Keratinocyte (primary cell): Measurements from ENCODE around the gene NBPF8. TPM values are rescaled to one million over a fixed set of nuclear protein-coding genes. Genes with fewer than 3 reads are reported as not detected.
"Not testable (repeated sequence)": the region's sequence is repeated elsewhere in the genome, so short reads cannot be mapped to it uniquely, and the experiment has no call there.

Experiments
- DNase-seq: peaks from one replicate; pipeline ENCODE4 v3.0.0-alpha.2; 2011; ENCODE audit warnings: low read depth, missing footprints, low spot score
- FAIRE-seq: peaks from 2 replicates; lab custom pipeline; 2011; peaks lifted over from hg19 to GRCh38; lab: Jason Lieb, UNC
- H2AFZ ChIP-seq: 2 replicates; pipeline ENCODE4 v1.6.0; 2012; ENCODE audit warnings: low read length, control low read depth, inconsistent platforms; ENCODE audit not compliant: control insufficient read depth
- H3K27ac ChIP-seq: 2 replicates; pipeline ENCODE4 v1.5.1; 2011; ENCODE audit warnings: low read length; ENCODE audit not compliant: control insufficient read depth, insufficient read depth
- H3K27me3 ChIP-seq: 3 replicates; pipeline ENCODE4 v1.6.0; 2011; ENCODE audit warnings: low read length; ENCODE audit not compliant: control insufficient read depth, insufficient read depth; ENCODE audit errors: extremely low read depth
- H3K36me3 ChIP-seq, 2 experiments: 2 replicates in 1 of 2; 3 replicates in 1 of 2; pipeline ENCODE4 v1.5.1; 2011; ENCODE audit warnings: low read length in 2 of 2, mild to moderate bottlenecking in 1 of 2; ENCODE audit not compliant: control insufficient read depth in 2 of 2, insufficient read depth in 2 of 2; ENCODE audit errors: extremely low read depth in 1 of 2
- H3K4me1 ChIP-seq: 3 replicates; pipeline ENCODE4 v1.5.1; 2011; ENCODE audit warnings: low read length; ENCODE audit not compliant: control insufficient read depth, insufficient read depth; ENCODE audit errors: extremely low read depth
- H3K4me2 ChIP-seq: 3 replicates; pipeline ENCODE4 v1.6.0; 2011; ENCODE audit warnings: low read depth, low read length; ENCODE audit not compliant: control insufficient read depth, insufficient read depth; ENCODE audit errors: extremely low read depth
- H3K4me3 ChIP-seq, 3 experiments: fragments of 200-600 bp in 1 of 3; sonication (generic) in 1 of 3; 2 replicates in 2 of 3; 3 replicates in 1 of 3; pipeline ENCODE4 v1.5.1; 2011 to 2016; ENCODE audit warnings: low read length in 3 of 3, mild to moderate bottlenecking in 3 of 3, control low read depth in 2 of 3, inconsistent platforms in 1 of 3, low read depth in 1 of 3, mixed read lengths in 1 of 3, mixed run types in 1 of 3, moderate library complexity in 1 of 3; ENCODE audit not compliant: control insufficient read depth in 2 of 3, insufficient read depth in 2 of 3; ENCODE audit errors: extremely low read depth in 1 of 3
- H3K79me2 ChIP-seq: 2 replicates; pipeline ENCODE4 v1.6.0; 2012; ENCODE audit warnings: low read length; ENCODE audit not compliant: control insufficient read depth, insufficient read depth
- H3K9ac ChIP-seq: 3 replicates; pipeline ENCODE4 v1.6.0; 2011; ENCODE audit warnings: low read length; ENCODE audit not compliant: control insufficient read depth, insufficient read depth; ENCODE audit errors: extremely low read depth
- H3K9me1 ChIP-seq: 3 replicates; pipeline ENCODE4 v1.6.0; 2011; ENCODE audit warnings: low read length; ENCODE audit not compliant: control insufficient read depth, insufficient read depth; ENCODE audit errors: extremely low read depth
- H3K9me3 ChIP-seq: 2 replicates; pipeline ENCODE4 v1.5.1; 2012; ENCODE audit warnings: low read depth, low read length; ENCODE audit not compliant: control insufficient read depth
- H4K20me1 ChIP-seq: 3 replicates; pipeline ENCODE4 v1.6.0; 2011; ENCODE audit warnings: low read length; ENCODE audit not compliant: control insufficient read depth, insufficient read depth; ENCODE audit errors: extremely low read depth
- dilution Hi-C: fragments of 300-500 bp; cut with MboI; formaldehyde crosslinking; loops from one replicate; pipeline ENCODE4 v1.7.0; 2020; ENCODE audit warnings: low sequenced_read_pairs; ENCODE audit not compliant: extremely low pct_ligation_motif_present
- polyA minus RNA-seq, 3 experiments: library from RNA; depleted of rRNA, polyadenylated mRNA; stranded (reverse); fragments of >200 nt; gene quantifications; 1 replicate in 1 of 3; 2 replicates in 1 of 3; 3 replicates in 1 of 3; pipeline ENCODE4 v1.2.3, GENCODE V29; 2011
- polyA plus RNA-seq, 5 experiments: library from polyadenylated mRNA; depleted of rRNA in 3 of 5; stranded (reverse) in 3 of 5; stranded (forward) in 1 of 5; unstranded in 1 of 5; fragments of >200 nt; gene quantifications; 1 replicate in 1 of 5; 2 replicates in 3 of 5; 3 replicates in 1 of 5; pipeline versions ENCODE4 v1.2.1 to v1.2.3, GENCODE V29; 2011 to 2012; ENCODE audit warnings: missing spikeins in 2 of 5, low read depth in 1 of 5, low replicate concordance in 1 of 5

NBPF8 gene, protein sequence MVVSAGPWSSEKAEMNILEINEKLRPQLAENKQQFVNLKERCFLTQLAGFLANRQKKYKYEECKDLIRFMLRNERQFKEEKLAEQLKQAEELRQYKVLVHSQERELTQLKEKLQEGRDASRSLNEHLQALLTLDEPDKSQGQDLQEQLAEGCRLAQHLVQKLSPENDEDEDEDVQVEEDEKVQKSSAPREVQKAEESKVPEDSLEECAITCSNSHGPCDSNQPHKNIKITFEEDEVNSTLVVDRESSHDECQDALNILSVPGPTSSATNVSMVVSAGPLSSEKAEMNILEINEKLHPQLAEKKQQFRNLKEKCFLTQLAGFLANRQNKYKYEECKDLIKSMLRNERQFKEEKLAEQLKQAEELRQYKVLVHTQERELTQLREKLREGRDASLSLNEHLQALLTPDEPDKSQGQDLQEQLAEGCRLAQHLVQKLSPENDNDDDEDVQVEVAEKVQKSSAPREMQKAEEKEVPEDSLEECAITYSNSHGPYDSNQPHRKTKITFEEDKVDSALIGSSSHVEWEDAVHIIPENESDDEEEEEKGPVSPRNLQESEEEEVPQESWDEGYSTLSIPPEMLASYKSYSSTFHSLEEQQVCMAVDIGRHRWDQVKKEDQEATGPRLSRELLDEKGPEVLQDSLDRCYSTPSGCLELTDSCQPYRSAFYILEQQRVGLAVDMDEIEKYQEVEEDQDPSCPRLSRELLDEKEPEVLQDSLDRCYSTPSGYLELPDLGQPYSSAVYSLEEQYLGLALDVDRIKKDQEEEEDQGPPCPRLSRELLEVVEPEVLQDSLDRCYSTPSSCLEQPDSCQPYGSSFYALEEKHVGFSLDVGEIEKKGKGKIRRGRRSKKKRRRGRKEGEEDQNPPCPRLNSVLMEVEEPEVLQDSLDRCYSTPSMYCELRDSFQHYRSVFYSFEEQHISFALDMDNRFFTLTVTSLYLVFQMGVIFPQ
- polyA plus RNA-seq, result 16.1 to 25.8 TPM (median 20.6 TPM) in 3 replicates
- polyA plus RNA-seq (2011; ENCODE audit: low read depth), result 4.4 TPM
- polyA plus RNA-seq (2011; cell fraction: cytosol; rRNA removed), result 7.7 and 11.7 TPM in 2 replicates
- 87.1 and 92.2 TPM in 2 replicates for polyA plus RNA-seq (2011; cell fraction: nucleus; rRNA removed)
- polyA plus RNA-seq (2012; ENCODE audit: low replicate concordance), result 10.3 and 10.4 TPM in 2 replicates
- polyA minus RNA-seq, result 6.9 to 24.0 TPM (median 14.5 TPM) in 3 replicates
- polyA minus RNA-seq (2011; cell fraction: cytosol; rRNA and poly(A)+ RNA removed), result 7.7 TPM
- 11.0 and 22.0 TPM in 2 replicates for polyA minus RNA-seq (2011; cell fraction: nucleus; rRNA and poly(A)+ RNA removed)

DNA sequence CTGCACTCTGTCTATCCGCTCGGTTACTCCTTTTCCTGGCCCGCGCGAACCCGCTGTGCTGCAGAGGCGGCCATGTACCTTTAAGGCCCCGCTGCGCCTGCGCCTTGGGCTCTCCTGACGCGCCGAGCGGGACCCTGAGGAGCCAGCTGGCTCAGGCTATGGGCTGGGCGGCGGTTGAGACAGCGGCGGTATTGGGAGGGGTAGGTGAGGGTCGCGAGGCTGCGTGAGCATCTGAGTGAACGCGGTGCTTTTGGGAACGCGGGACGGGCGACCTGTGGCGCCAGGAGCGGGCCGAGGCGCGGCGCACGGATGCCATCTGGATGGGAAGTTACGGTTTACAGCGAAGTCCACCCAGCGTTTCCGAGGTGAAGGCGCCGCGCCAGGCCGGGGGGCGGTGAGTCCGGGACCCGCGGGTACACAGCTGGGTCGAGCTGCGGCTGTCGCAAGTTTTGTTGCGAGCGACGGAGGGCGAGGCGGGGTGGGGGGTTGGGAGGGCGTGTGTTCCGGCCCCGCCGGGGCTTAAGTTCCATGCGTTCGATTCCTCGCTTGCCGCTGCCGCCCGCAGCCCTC is at the start of gene NBPF8:
Gene NBPF8, plus strand, starts transcription at position 125 of the 570 bp plus-strand sequence. CDS start 21,488 bp downstream, outside the sequence.
- H3K4me1 ChIP-seq, FAIRE-seq, DNase-seq, H3K36me3 ChIP-seq, H3K9me3 ChIP-seq, H3K9me1 ChIP-seq, H3K27me3 ChIP-seq, H3K79me2 ChIP-seq, H4K20me1 ChIP-seq, dilution Hi-C loops: not testable (repeated sequence)
- Histone ChIP-seq H3K4me3 (peak within 1 kb of the TSS; percentile 43 to 70 (median 56)), H3K27ac (peak within 1 kb of the TSS; percentile 60), H3K4me2 (peak within 1 kb of the TSS; percentile 44), H3K9ac (peak within 1 kb of the TSS; percentile 63), H2AFZ (peak within 1 kb of the TSS; percentile 19)

DNA sequence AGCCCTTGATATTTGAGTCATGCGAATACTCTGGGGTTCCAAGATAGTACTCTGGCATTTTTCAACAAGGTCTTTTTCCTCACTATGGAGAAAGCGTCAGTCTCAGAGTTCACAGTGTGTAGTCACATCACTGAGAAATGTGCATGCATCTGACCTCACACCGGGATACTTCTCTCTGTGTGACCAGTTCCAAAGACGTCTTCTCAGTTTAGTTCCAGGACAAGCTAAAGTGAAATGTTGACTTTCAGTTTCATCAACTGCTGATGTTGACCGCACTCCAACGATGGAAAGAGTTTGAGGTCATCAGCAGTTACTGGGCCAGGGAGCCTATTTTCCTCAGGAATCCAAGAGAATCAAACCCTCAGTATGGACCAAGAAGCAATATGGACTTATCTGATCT is 47.1 kb upstream of the NBPF8 start:
- FAIRE-seq, H3K9me3 ChIP-seq, dilution Hi-C loops, DNase-seq, H3K9ac ChIP-seq, H3K27me3 ChIP-seq, H3K4me2 ChIP-seq, H4K20me1 ChIP-seq, H3K4me1 ChIP-seq, H3K4me3 ChIP-seq, H3K36me3 ChIP-seq, H3K79me2 ChIP-seq, H2AFZ ChIP-seq, H3K9me1 ChIP-seq, H3K27ac ChIP-seq: not testable (repeated sequence)

DNA sequence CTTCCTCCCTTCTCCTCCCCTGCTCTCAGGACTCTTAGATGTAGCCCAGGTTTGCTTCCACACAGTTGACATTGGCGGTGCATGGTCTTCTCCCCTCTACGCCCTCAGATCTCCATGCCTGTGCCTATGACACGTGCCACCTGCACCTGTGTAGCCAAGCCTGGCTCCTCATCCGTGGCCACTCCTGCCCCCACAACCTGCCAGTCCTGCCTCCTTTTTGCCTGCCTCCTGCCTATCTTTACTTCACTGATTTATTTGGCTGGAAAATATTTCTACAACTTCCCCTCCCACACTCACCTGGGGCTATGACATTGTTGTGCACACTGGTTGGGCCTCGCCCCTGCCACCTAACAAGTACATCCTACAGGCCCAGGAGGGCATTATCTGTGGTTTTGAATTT is 28.2 kb upstream of the NBPF8 start:
- H3K27me3 ChIP-seq, H3K4me2 ChIP-seq, H3K79me2 ChIP-seq, H3K27ac ChIP-seq, H3K9ac ChIP-seq, H3K9me1 ChIP-seq, dilution Hi-C loops, DNase-seq, H4K20me1 ChIP-seq, H3K4me3 ChIP-seq, FAIRE-seq, H3K4me1 ChIP-seq, H3K36me3 ChIP-seq, H3K9me3 ChIP-seq, H2AFZ ChIP-seq: not testable (repeated sequence)

DNA sequence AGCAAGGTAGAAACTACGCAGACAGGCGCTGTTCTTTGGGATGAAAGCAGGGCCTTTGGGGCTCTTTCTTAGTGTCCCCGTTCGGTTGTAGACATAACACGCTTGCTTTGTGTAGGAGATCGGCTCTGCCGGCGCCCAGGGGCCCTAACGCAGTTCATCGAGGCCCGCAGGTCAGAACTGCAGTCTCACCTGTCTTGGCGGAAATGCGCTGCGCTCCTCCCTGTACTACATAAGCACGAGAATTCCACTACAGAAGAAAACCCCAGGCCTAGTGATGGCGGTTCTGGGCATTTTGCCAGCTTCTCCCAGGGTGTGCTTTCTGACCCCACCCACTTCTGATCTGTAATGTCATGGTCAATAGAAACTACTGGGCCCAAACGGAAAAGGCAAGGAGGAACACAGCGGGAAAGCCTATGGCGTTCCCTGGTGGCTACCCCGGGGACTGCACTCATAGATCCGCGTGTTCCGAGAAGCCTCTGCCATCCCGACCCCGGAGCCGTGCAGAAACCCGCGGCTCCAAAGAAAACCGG is 26.2 kb upstream of the NBPF8 start:
- FAIRE-seq, H3K4me2 ChIP-seq, H3K9ac ChIP-seq, dilution Hi-C loops, H2AFZ ChIP-seq, H4K20me1 ChIP-seq, H3K79me2 ChIP-seq, H3K4me1 ChIP-seq, H3K9me1 ChIP-seq, H3K4me3 ChIP-seq, H3K27ac ChIP-seq, H3K27me3 ChIP-seq, H3K36me3 ChIP-seq, H3K9me3 ChIP-seq: not testable (repeated sequence)
- peak; percentile 35 for DNase-seq
